ENCODE measurements around the gene GRIN2D.
A peak's percentile ranks its signal among the peaks of the same experiment; 100 is the strongest.

The GRIN2D gene

GRCh38 chr19:48433337-48433736 is 39.9 kb downstream of the GRIN2D start:
- Histone ChIP-seq H2BK5ac (ENCODE audit: low read depth, low read length, poor library complexity) (no peak overlapping the region), H3K23ac (ENCODE audit: low read length) (no peak overlapping the region), H2AFZ (ENCODE audit: insufficient read depth, low read length, poor library complexity) (no peak overlapping the region), H3K9me3 (ENCODE audit: insufficient read depth, low read depth, low read length) (peaks cover 2% of the 10 kb centered on the region), H3K14ac (ENCODE audit: low read length) (no peak overlapping the region), H3K4me2 (ENCODE audit: low read length) (no peak overlapping the region), H2BK12ac (ENCODE audit: low read length) (no peak overlapping the region), H3K36me3 (ENCODE audit: control insufficient read depth in 1 of 2, insufficient read depth in 2 of 2, low read length in 2 of 2) (no peaks in the 10 kb centered on the region), H3K27ac (ENCODE audit: low read depth, low read length) (no peak overlapping the region), H2AK5ac (ENCODE audit: low read length) (no peak overlapping the region), H3K27me3 (ENCODE audit: insufficient read depth, low read length) (no peaks in the 10 kb centered on the region), H2BK120ac (ENCODE audit: insufficient read depth, low read length, poor library complexity) (no peak overlapping the region), H4K12ac (ENCODE audit: low read depth, low read length) (no peak overlapping the region), H3K18ac (ENCODE audit: low read length) (no peak overlapping the region), H3K4me3 (ENCODE audit: low read depth, low read length) (no peak overlapping the region), H4K91ac (ENCODE audit: low read depth, low read length) (no peak overlapping the region), H3K4ac (ENCODE audit: low read depth, low read length) (no peak overlapping the region), H3K9ac (ENCODE audit: low read length) (no peak overlapping the region), H3K79me1 (ENCODE audit: low read length) (peaks cover 13% of the 10 kb centered on the region), H3K4me1 (ENCODE audit: control insufficient read depth in 1 of 2, insufficient read depth in 2 of 2, low read length in 2 of 2) (peaks cover 21 to 23% of the 10 kb centered on the region in 2 experiments), H3K79me2 (ENCODE audit: control insufficient read depth, insufficient read depth, low read length, poor library complexity) (no peaks in the 10 kb centered on the region), H4K8ac (ENCODE audit: low read depth, low read length) (no peak overlapping the region)
- no CpG with 5 or more reads among the region's 8 CpGs for WGBS (ENCODE audit: extremely low coverage, insufficient coverage, insufficient read length)
- no peak for DNase-seq

DNA sequence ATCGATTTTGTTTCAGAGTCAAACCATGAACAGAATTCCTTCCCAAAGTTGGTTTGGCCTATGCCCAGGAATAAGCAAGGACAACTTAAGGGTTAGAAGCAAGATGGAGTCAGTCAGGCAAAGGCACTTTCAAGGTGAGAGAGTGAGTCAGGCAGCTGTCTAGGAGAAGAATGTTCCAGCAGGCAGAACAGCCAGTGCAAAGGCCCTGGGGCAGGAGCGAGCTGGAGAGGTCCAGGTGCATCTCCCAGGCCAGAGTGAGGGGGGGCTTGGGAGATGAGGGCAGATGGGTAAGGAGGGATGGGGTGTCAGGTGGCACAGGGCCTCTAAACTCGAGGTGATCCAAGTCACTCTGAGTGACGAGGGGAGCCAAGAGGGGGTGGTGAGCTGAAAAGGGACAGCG is 43.1 kb downstream of the GRIN2D start:
- Histone ChIP-seq H2AK5ac (ENCODE audit: low read length) (no peak overlapping the region), H3K23ac (ENCODE audit: low read length) (no peak overlapping the region), H3K27me3 (ENCODE audit: insufficient read depth, low read length) (no peaks in the 10 kb centered on the region), H3K14ac (ENCODE audit: low read length) (no peak overlapping the region), H3K79me2 (ENCODE audit: control insufficient read depth, insufficient read depth, low read length, poor library complexity) (no peaks in the 10 kb centered on the region), H2BK120ac (ENCODE audit: insufficient read depth, low read length, poor library complexity) (peak overlapping the region; percentile 9), H3K4me3 (ENCODE audit: low read depth, low read length) (no peak overlapping the region), H3K9ac (ENCODE audit: low read length) (no peak overlapping the region), H2BK5ac (ENCODE audit: low read depth, low read length, poor library complexity) (no peak overlapping the region), H2BK12ac (ENCODE audit: low read length) (peak overlapping the region; percentile 23), H4K12ac (ENCODE audit: low read depth, low read length) (no peak overlapping the region), H3K4me1 (ENCODE audit: control insufficient read depth in 1 of 2, insufficient read depth in 2 of 2, low read length in 2 of 2) (peaks cover 21 to 23% of the 10 kb centered on the region in 2 experiments), H3K79me1 (ENCODE audit: low read length) (peaks cover 13% of the 10 kb centered on the region), H4K8ac (ENCODE audit: low read depth, low read length) (peak overlapping the region; percentile 0), H3K27ac (ENCODE audit: low read depth, low read length) (peak overlapping the region; percentile 1), H2AFZ (ENCODE audit: insufficient read depth, low read length, poor library complexity) (no peak overlapping the region), H4K91ac (ENCODE audit: low read depth, low read length) (peak overlapping the region; percentile 27), H3K9me3 (ENCODE audit: insufficient read depth, low read depth, low read length) (peaks cover 2% of the 10 kb centered on the region), H3K18ac (ENCODE audit: low read length) (no peak overlapping the region), H3K36me3 (ENCODE audit: control insufficient read depth in 1 of 2, insufficient read depth in 2 of 2, low read length in 2 of 2) (no peaks in the 10 kb centered on the region), H3K4ac (ENCODE audit: low read depth, low read length) (no peak overlapping the region), H3K4me2 (ENCODE audit: low read length) (no peak overlapping the region)
- WGBS (ENCODE audit: extremely low coverage, insufficient coverage, insufficient read length) = no CpG with 5 or more reads among the region's 5 CpGs
- DNase-seq = no peak

DNA sequence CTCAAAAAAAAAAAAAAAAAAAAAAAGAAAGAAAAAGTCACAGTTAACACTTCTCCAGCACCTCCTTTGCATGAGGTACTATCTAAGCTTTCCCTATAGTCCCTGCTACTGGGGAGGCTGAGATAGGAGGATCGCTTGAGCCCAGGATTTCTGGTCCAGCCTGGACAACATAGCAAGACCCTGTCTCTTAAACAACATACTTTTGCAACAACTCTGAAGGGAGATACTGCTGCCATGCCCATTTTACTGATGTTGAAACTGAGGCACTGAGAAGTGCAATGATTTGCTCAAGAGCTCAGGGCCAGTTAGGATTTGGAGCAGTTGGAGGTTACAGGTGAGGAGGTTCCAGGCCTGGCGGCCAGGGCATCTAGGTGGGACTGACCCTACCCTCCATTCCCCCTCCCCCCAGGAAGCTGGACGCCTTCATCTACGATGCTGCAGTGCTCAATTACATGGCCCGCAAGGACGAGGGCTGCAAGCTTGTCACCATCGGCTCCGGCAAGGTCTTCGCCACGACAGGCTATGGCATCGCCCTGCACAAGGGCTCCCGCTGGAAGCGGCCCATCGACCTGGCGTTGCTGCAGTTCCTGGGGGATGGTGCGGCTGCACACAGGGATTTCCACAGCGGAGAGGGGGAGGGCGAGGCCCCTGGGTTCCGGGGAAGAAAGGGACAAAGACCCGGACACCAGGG is 48.0 kb downstream of the GRIN2D start:
- no peak for DNase-seq
- Histone ChIP-seq H3K79me2 (ENCODE audit: control insufficient read depth, insufficient read depth, low read length, poor library complexity) (peaks cover 2% of the 10 kb centered on the region), H2BK120ac (ENCODE audit: insufficient read depth, low read length, poor library complexity) (no peak overlapping the region), H2AFZ (ENCODE audit: insufficient read depth, low read length, poor library complexity) (no peak overlapping the region), H2BK12ac (ENCODE audit: low read length) (no peak overlapping the region), H3K27ac (ENCODE audit: low read depth, low read length) (no peak overlapping the region), H3K9me3 (ENCODE audit: insufficient read depth, low read depth, low read length) (peaks cover 2% of the 10 kb centered on the region), H3K4ac (ENCODE audit: low read depth, low read length) (no peak overlapping the region), H2AK5ac (ENCODE audit: low read length) (no peak overlapping the region), H4K12ac (ENCODE audit: low read depth, low read length) (no peak overlapping the region), H2BK5ac (ENCODE audit: low read depth, low read length, poor library complexity) (no peak overlapping the region), H3K27me3 (ENCODE audit: insufficient read depth, low read length) (no peaks in the 10 kb centered on the region), H3K23ac (ENCODE audit: low read length) (no peak overlapping the region), H3K4me3 (ENCODE audit: low read depth, low read length) (no peak overlapping the region), H3K79me1 (ENCODE audit: low read length) (peaks cover 14% of the 10 kb centered on the region), H3K9ac (ENCODE audit: low read length) (no peak overlapping the region), H4K8ac (ENCODE audit: low read depth, low read length) (no peak overlapping the region), H3K18ac (ENCODE audit: low read length) (no peak overlapping the region), H3K14ac (ENCODE audit: low read length) (no peak overlapping the region), H4K91ac (ENCODE audit: low read depth, low read length) (no peak overlapping the region), H3K4me2 (ENCODE audit: low read length) (no peak overlapping the region), H3K4me1 (ENCODE audit: control insufficient read depth in 1 of 2, insufficient read depth in 2 of 2, low read length in 2 of 2) (peaks cover 23 to 25% of the 10 kb centered on the region in 2 experiments), H3K36me3 (ENCODE audit: control insufficient read depth in 1 of 2, insufficient read depth in 2 of 2, low read length in 2 of 2) (peaks cover 0 to under 1% of the 10 kb centered on the region in 2 experiments)
- no CpG with 5 or more reads among the region's 20 CpGs for WGBS (ENCODE audit: extremely low coverage, insufficient coverage, insufficient read length)

- Histone ChIP-seq H3K36me3 (ENCODE audit: control insufficient read depth in 1 of 2, insufficient read depth in 2 of 2, low read length in 2 of 2) (peaks cover 4 to 7% of the 10 kb centered on the region in 2 experiments), H3K18ac (ENCODE audit: low read length) (no peak overlapping the region), H2BK12ac (ENCODE audit: low read length) (no peak overlapping the region), H4K8ac (ENCODE audit: low read depth, low read length) (no peak overlapping the region), H3K9me3 (ENCODE audit: insufficient read depth, low read depth, low read length) (no peaks in the 10 kb centered on the region), H3K27me3 (ENCODE audit: insufficient read depth, low read length) (no peaks in the 10 kb centered on the region), H3K4ac (ENCODE audit: low read depth, low read length) (no peak overlapping the region), H3K4me1 (ENCODE audit: control insufficient read depth in 1 of 2, insufficient read depth in 2 of 2, low read length in 2 of 2) (peaks cover 16 to 17% of the 10 kb centered on the region in 2 experiments), H3K4me2 (ENCODE audit: low read length) (no peak overlapping the region), H2BK120ac (ENCODE audit: insufficient read depth, low read length, poor library complexity) (no peak overlapping the region), H3K4me3 (ENCODE audit: low read depth, low read length) (no peak overlapping the region), H2AK5ac (ENCODE audit: low read length) (no peak overlapping the region), H3K79me1 (ENCODE audit: low read length) (peaks cover 6% of the 10 kb centered on the region), H4K12ac (ENCODE audit: low read depth, low read length) (no peak overlapping the region), H3K23ac (ENCODE audit: low read length) (no peak overlapping the region), H4K91ac (ENCODE audit: low read depth, low read length) (no peak overlapping the region), H2BK5ac (ENCODE audit: low read depth, low read length, poor library complexity) (no peak overlapping the region), H3K14ac (ENCODE audit: low read length) (no peak overlapping the region), H2AFZ (ENCODE audit: insufficient read depth, low read length, poor library complexity) (no peak overlapping the region), H3K27ac (ENCODE audit: low read depth, low read length) (no peak overlapping the region), H3K9ac (ENCODE audit: low read length) (no peak overlapping the region), H3K79me2 (ENCODE audit: control insufficient read depth, insufficient read depth, low read length, poor library complexity) (peaks cover 2% of the 10 kb centered on the region)
- no CpG with 5 or more reads among the region's 94 CpGs for WGBS (ENCODE audit: extremely low coverage, insufficient coverage, insufficient read length)
- peak in 1 of 2 donors; percentile 10 for DNase-seq
Measured at GRCh38 chr19:48442116-48443035, 48.9 kb downstream of the GRIN2D start.
